ENCODE results near the gene SRCIN1.

DNA sequence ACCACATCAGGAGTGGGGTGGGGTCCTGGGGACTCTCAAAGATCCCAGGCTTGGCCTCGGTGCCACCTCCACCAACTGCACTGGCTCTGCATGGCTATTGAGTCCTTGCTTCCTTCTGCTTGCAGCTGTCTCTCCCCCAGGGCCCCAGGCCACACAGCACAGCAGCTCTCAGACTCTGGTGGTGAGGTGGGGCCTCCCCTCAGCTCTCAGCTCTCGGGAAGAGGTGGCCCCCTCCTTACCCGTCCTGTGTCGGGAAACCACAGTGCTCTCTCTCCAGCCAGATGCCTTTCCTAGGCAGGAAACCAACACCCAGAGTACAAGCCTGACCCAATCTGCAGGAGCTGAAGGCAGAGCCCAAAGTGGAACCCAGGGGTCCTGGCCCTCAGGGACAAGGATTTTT lies 18.5 kb downstream of the SRCIN1 start:
- no peak for TF ChIP-seq POLR2A (IDR thresholded peaks at IDR 0.05)
- TF ChIP-seq, protein P1, sequence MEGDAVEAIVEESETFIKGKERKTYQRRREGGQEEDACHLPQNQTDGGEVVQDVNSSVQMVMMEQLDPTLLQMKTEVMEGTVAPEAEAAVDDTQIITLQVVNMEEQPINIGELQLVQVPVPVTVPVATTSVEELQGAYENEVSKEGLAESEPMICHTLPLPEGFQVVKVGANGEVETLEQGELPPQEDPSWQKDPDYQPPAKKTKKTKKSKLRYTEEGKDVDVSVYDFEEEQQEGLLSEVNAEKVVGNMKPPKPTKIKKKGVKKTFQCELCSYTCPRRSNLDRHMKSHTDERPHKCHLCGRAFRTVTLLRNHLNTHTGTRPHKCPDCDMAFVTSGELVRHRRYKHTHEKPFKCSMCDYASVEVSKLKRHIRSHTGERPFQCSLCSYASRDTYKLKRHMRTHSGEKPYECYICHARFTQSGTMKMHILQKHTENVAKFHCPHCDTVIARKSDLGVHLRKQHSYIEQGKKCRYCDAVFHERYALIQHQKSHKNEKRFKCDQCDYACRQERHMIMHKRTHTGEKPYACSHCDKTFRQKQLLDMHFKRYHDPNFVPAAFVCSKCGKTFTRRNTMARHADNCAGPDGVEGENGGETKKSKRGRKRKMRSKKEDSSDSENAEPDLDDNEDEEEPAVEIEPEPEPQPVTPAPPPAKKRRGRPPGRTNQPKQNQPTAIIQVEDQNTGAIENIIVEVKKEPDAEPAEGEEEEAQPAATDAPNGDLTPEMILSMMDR (IDR thresholded peaks at IDR 0.05): no peak
- TF ChIP-seq POLR2AphosphoS5 (IDR thresholded peaks at IDR 0.05): no peak

Data from breast epithelium (tissue), 3 donors.